ENCODE data around the gene BSND. TPM values are rescaled to one million over a fixed set of nuclear protein-coding genes. Genes with fewer than 3 reads are reported as not detected.
A peak's percentile ranks its signal among the peaks of the same experiment; 100 is the strongest.

BSND gene
- polyA plus RNA-seq, 1 donor (not counting 4 experiments of a cell fraction or from before 2014, with no cell fraction given) = not detected

- no peak overlapping the region for H2AFZ ChIP-seq (ENCODE audit: control insufficient read depth, low read length)
- no peaks in the 10 kb centered on the region for H3K9me3 ChIP-seq (ENCODE audit: control insufficient read depth, low read depth, low read length)
- TF ChIP-seq EZH2 (IDR thresholded peaks at IDR 0.05; ENCODE audit: low read length) = no peak
- no peak for TF ChIP-seq CTCF (optimal IDR thresholded peaks at IDR 0.05 in 1 of 3, IDR thresholded peaks at IDR 0.05 in 1 of 3, conservative IDR thresholded peaks at IDR 0.05 in 1 of 3; ENCODE audit: extremely low read depth in 1 of 3, insufficient read depth in 2 of 3, low read length in 3 of 3)
- no peak overlapping the region for H3K4me2 ChIP-seq (ENCODE audit: control insufficient read depth, extremely low read depth, insufficient read depth, low read depth, low read length)
- DNase-seq (ENCODE audit: low read depth, low spot score) (no peak), FAIRE-seq (peak; percentile 90)
- no peak overlapping the region for H3K27ac ChIP-seq (ENCODE audit: control insufficient read depth, insufficient read depth, low read length)
- dilution Hi-C loops (cut with MboI; ENCODE audit: extremely low pct_ligation_motif_present, low sequenced_read_pairs) = no loop called here
- peaks cover 25% of the 10 kb centered on the region for H3K4me1 ChIP-seq (ENCODE audit: control insufficient read depth, extremely low read depth, insufficient read depth, low read length)
- no peaks in the 10 kb centered on the region for H3K36me3 ChIP-seq (ENCODE audit: control insufficient read depth in 2 of 2, extremely low read depth in 1 of 2, insufficient read depth in 2 of 2, low read length in 2 of 2)
- H3K4me3 ChIP-seq (ENCODE audit: control insufficient read depth in 2 of 3, extremely low read depth in 1 of 3, insufficient read depth in 2 of 3, low read depth in 1 of 3, low read length in 3 of 3) = no peak overlapping the region
- no peaks in the 10 kb centered on the region for H4K20me1 ChIP-seq (ENCODE audit: control insufficient read depth, extremely low read depth, insufficient read depth, low read length)
- H3K9me1 ChIP-seq (ENCODE audit: control insufficient read depth, extremely low read depth, insufficient read depth, low read length) = no peaks in the 10 kb centered on the region
- no peaks in the 10 kb centered on the region for H3K79me2 ChIP-seq (ENCODE audit: control insufficient read depth, insufficient read depth, low read length)
- no peaks in the 10 kb centered on the region for H3K27me3 ChIP-seq (ENCODE audit: control insufficient read depth, extremely low read depth, insufficient read depth, low read length)
- H3K9ac ChIP-seq (ENCODE audit: control insufficient read depth, extremely low read depth, insufficient read depth, low read length) = no peak overlapping the region
Measured at GRCh38 chr1:54965624-54966340, 33.0 kb upstream of the BSND start.

GRCh38 chr1:54967372-54967771 is 31.4 kb upstream of the BSND start:
- Histone ChIP-seq H3K36me3 (ENCODE audit: control insufficient read depth in 2 of 2, extremely low read depth in 1 of 2, insufficient read depth in 2 of 2, low read length in 2 of 2) (no peaks in the 10 kb centered on the region), H2AFZ (ENCODE audit: control insufficient read depth, low read length) (no peak overlapping the region), H3K4me2 (ENCODE audit: control insufficient read depth, extremely low read depth, insufficient read depth, low read depth, low read length) (peak overlapping the region; percentile 25), H3K79me2 (ENCODE audit: control insufficient read depth, insufficient read depth, low read length) (no peaks in the 10 kb centered on the region), H3K27me3 (ENCODE audit: control insufficient read depth, extremely low read depth, insufficient read depth, low read length) (no peaks in the 10 kb centered on the region), H4K20me1 (ENCODE audit: control insufficient read depth, extremely low read depth, insufficient read depth, low read length) (no peaks in the 10 kb centered on the region), H3K9ac (ENCODE audit: control insufficient read depth, extremely low read depth, insufficient read depth, low read length) (no peak overlapping the region), H3K9me3 (ENCODE audit: control insufficient read depth, low read depth, low read length) (no peaks in the 10 kb centered on the region), H3K4me3 (ENCODE audit: control insufficient read depth in 2 of 3, extremely low read depth in 1 of 3, insufficient read depth in 2 of 3, low read depth in 1 of 3, low read length in 3 of 3) (no peak overlapping the region), H3K9me1 (ENCODE audit: control insufficient read depth, extremely low read depth, insufficient read depth, low read length) (no peaks in the 10 kb centered on the region), H3K27ac (ENCODE audit: control insufficient read depth, insufficient read depth, low read length) (no peak overlapping the region), H3K4me1 (ENCODE audit: control insufficient read depth, extremely low read depth, insufficient read depth, low read length) (peaks cover 37% of the 10 kb centered on the region)
- FAIRE-seq (peak; percentile 13), DNase-seq (ENCODE audit: low read depth, low spot score) (no peak)
- TF ChIP-seq CTCF (optimal IDR thresholded peaks at IDR 0.05 in 1 of 3, IDR thresholded peaks at IDR 0.05 in 1 of 3, conservative IDR thresholded peaks at IDR 0.05 in 1 of 3; ENCODE audit: extremely low read depth in 1 of 3, insufficient read depth in 2 of 3, low read length in 3 of 3) = no peak
- no peak for TF ChIP-seq EZH2 (IDR thresholded peaks at IDR 0.05; ENCODE audit: low read length)
- dilution Hi-C loops (cut with MboI; ENCODE audit: extremely low pct_ligation_motif_present, low sequenced_read_pairs) = no loop called here
